Urinary bladder (tissue), 4 donors: Measurements from ENCODE around the gene RGS6. TPM values are rescaled to one million over a fixed set of nuclear protein-coding genes. Genes with fewer than 3 reads are reported as not detected.

ENCODE experiments used
- DNase-seq: peaks from one replicate; pipeline ENCODE4 v3.0.0-alpha.2; 2015; ENCODE audit errors: extremely low spot score
- H3K27ac ChIP-seq: one replicate; pipeline ENCODE4 v1.5.1; 2013; ENCODE audit warnings: low read depth, mild to moderate bottlenecking, moderate library complexity
- H3K36me3 ChIP-seq: one replicate; pipeline ENCODE4 v1.6.1; 2013; ENCODE audit warnings: mild to moderate bottlenecking, moderate library complexity; ENCODE audit not compliant: insufficient read depth
- H3K4me1 ChIP-seq: one replicate; pipeline ENCODE4 v1.6.1; 2013; ENCODE audit warnings: mild to moderate bottlenecking, moderate library complexity; ENCODE audit not compliant: insufficient read depth
- H3K4me3 ChIP-seq: one replicate; pipeline ENCODE4 v1.5.1; 2013; ENCODE audit warnings: low read depth, low read length
- WGBS: extraction: QIAGEN DNeasy Blood & Tissue Kit; methylation state at CpG from one replicate; pipeline ENCODE4 v1.1.7; 2013; 5-methylcytosine and 5-hydroxymethylcytosine counted together
- polyA plus RNA-seq: library from polyadenylated mRNA; stranded (reverse); fragments of 200-250 nt; gene quantifications from one replicate; pipeline ENCODE4 v1.2.3, GENCODE V29; 2013
- total RNA-seq: library from RNA; depleted of rRNA; stranded (reverse); fragments of >200 nt; gene quantifications from one replicate; pipeline ENCODE4 v1.2.3, GENCODE V29; 2014
- donor health status: healthy with polysubstance abuse.
- donor health status: healthy.

Gene RGS6
- total and polyA plus RNA-seq, 2 donors = 0.65 to 3.3 TPM

DNA sequence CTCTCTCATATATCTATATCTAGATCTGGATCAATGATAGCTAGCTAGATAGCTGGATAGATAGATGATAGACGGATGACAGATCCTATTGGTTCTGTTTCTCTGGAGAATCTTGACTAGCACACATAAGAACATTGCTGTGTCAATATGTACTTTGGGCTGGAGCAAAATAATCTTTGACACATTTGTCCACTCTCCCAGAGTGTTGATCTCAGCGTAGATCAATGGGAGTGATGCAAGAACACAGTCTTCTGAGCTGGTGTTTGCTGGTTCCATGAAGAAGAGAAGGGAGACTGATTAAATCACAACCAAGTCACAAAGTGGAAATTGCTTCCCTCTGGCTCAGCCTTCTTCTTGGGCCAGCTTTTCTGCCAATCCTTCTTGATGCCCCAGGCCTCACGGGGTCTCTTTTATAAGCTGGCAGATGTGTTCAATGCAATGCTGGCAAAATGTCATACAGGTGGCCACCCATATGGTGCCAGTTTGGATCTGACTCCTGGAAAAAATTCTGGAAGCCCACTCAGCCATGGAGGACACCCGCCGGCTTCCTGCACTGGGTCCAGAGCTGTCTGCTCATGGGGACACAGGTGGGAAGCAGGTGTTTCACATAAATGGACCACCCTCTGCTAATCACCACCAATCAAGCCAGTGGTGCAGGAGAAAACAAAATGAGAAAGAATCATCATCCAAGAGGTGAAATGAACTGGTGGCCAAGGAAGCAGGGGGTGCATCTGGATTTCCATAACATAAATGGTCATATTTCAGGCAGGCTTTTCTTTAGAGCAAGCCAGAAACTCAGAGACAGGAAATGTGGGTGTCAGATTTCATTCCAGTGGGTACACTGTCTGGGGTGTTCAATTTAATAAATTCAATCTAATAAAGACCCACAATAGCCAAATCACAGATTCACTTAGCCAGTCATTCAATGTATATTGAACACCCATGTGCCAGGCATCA, 651.4 kb downstream of the RGS6 start:
- WGBS = 94% methylated on average over 5 of the region's 5 CpGs
- no peak for DNase-seq
- no peak overlapping the region for H3K4me3 ChIP-seq
- no peaks in the 10 kb centered on the region for H3K4me1 ChIP-seq
- H3K27ac ChIP-seq = no peak overlapping the region
- H3K36me3 ChIP-seq = no peaks in the 10 kb centered on the region

DNA sequence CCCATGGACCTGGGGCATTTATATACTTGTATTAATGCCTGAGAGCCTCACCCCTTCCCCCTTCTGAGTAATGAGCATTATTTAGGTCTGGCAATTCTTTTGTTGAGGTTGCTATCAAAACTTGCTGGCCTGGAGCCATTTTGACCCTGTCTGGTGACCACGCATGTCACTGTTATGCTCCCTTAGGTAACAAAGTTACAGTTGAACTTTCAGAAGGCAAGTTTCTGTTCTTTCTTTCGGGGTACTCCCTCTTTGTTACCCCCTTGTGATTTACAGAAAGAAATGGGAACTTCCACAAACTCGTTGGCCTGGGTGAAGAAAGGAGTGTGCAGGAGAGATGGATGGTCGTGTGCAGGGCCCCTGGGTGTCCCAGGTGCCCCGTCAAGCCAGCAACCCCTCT, 656.3 kb downstream of the RGS6 start:
- Histone ChIP-seq H3K36me3 (no peaks in the 10 kb centered on the region), H3K4me3 (no peak overlapping the region), H3K4me1 (no peaks in the 10 kb centered on the region), H3K27ac (no peak overlapping the region)
- DNase-seq = no peak
- 79% methylated on average over 5 of the region's 5 CpGs for WGBS

DNA sequence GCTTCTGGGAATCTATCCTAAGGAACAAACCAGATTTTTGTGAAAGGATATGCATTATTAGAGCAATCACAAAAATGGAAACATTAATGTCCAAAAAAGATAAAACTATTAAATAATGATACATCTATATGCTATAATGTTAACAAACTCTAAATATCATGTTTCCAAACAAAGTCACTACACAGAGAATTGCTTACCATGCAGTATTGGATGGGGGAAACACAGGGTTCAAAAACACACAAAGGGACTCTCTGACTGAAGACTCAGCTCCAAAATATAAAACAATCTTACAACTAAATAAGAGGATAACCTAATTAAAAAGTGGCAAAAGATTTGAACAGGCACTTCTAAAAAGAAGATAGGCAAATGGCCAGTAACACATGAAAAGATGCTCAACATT, 657.4 kb downstream of the RGS6 start:
- Histone ChIP-seq H3K4me3 (no peak overlapping the region), H3K36me3 (no peaks in the 10 kb centered on the region)
- no peak for DNase-seq

DNA sequence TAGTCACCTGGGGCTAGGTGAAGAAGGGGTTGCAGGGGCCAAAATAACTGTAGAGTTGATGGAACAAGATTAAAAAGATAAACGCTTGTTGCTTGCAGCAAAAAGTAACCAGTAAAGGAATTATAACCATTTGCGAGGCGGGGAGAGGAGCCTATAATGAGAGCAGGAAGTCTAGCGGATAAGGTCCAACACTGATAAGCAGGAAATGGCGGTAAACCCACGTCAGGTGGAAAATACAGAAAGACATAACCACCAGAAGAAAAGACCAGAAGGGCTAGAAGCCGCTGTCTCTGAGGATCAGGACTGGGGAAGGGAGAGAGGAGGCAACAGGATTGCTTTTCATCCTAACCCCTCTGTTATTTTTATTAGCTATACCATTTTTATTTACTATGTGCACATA, 658.3 kb downstream of the RGS6 start:
- 42% methylated on average over 7 of the region's 7 CpGs for WGBS
- H3K4me1 ChIP-seq = no peaks in the 10 kb centered on the region
- DNase-seq = no peak
- no peak overlapping the region for H3K27ac ChIP-seq
- no peak overlapping the region for H3K4me3 ChIP-seq
- no peaks in the 10 kb centered on the region for H3K36me3 ChIP-seq

More for the DNA sequence above, 657.4 kb downstream of the RGS6 start:
- no peak overlapping the region for H3K27ac ChIP-seq
- H3K4me1 ChIP-seq = no peaks in the 10 kb centered on the region

DNA sequence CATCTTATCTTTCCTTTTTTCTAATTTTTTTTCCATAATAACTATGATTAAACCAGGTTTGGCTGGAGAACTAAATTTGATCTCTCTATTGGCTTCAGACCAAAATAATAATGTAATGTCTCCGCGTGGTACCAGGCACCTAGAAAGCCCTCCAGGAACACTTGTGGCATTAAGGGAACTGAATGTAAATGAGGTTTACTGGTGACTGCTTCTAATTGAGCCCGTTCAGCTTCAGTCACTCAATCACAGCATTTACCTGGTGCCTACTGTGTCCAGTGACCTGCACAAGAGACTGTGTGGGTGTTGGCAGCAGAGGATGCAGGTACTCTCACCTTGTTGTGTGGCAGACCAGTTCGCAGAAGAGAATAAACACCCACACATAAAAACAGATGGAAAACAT, 659.2 kb downstream of the RGS6 start:
- Histone ChIP-seq H3K4me3 (no peak overlapping the region), H3K4me1 (no peaks in the 10 kb centered on the region), H3K36me3 (no peaks in the 10 kb centered on the region), H3K27ac (no peak overlapping the region)
- WGBS = 87% methylated on average over 4 of the region's 4 CpGs
- no peak for DNase-seq

DNA sequence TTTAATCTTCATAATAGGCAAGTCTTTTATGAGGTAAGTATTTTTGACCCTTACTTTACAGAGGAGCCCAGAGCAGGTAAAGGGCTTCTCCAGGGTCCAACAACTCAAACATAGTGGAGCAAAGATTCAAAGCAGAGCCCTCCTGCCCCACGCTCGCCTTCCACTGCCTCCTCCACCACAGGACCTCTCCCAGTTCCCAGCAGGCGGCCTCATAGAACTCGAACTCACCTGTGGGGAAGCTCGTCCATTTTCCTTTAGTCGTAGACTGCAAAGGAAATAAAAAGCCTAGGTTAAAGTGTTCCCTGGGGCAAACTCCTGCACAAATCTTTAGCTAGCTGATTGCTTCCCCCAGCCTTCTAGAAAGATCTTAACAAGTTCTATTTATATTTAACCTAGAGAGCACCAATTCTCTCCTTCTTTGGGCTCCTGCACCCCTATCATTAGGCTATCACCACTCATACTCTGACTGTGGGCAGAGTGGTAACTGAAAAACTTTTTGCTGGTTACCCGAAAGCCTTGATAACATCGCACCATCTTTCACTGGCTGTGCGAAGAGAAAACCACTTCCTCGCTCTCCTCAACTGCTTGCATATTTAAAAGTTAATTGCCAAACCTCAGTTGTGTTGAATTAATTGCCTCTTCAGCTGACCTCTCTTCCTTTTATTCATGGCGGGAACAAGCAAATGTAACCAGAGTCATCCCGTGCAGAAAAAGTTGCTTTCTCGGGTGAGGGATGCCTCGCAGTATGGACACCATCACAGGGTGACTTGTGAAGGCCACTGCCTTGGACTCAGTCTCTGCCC, 662.1 kb downstream of the RGS6 start:
- no peaks in the 10 kb centered on the region for H3K36me3 ChIP-seq
- H3K27ac ChIP-seq = no peak overlapping the region
- H3K4me3 ChIP-seq = no peak overlapping the region
- DNase-seq = no peak
- WGBS = 82% methylated on average over 14 of the region's 14 CpGs
- H3K4me1 ChIP-seq = no peaks in the 10 kb centered on the region

DNA sequence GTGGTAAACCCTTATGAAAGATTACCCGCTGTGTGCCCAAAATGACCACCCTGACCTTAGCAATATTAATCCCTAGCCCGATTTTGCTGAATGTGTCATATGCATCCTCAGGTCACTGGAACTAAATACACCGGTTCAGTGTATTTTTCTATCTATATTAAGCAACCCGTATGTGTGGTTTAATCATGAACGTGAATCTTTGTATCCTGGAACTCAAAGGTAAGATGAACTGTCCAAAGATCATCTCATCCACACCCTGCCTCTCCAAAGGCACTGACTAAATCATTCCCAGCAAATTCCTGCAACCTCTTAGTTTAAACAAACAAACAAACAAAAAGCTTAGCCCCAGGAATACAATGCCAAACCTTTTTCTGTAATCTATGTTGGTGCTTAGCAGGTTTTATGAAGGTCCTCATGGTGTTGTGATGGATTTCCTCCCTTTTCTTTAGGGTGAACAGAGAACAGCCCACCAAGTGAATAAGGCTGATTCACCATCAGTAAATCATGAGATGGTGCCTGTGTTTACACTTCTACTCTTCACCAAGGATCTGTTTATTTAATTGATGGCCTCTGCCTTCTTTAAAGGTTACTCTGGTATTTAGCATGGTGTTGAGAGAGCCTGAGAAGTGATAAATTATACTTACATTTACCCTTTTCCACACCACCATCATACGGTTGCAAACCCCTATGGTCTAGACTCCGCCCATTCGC, 663.1 kb downstream of the RGS6 start:
- 89% methylated on average over 8 of the region's 8 CpGs for WGBS
- Histone ChIP-seq H3K36me3 (no peaks in the 10 kb centered on the region), H3K27ac (no peak overlapping the region), H3K4me3 (no peak overlapping the region), H3K4me1 (no peaks in the 10 kb centered on the region)
- no peak for DNase-seq

DNA sequence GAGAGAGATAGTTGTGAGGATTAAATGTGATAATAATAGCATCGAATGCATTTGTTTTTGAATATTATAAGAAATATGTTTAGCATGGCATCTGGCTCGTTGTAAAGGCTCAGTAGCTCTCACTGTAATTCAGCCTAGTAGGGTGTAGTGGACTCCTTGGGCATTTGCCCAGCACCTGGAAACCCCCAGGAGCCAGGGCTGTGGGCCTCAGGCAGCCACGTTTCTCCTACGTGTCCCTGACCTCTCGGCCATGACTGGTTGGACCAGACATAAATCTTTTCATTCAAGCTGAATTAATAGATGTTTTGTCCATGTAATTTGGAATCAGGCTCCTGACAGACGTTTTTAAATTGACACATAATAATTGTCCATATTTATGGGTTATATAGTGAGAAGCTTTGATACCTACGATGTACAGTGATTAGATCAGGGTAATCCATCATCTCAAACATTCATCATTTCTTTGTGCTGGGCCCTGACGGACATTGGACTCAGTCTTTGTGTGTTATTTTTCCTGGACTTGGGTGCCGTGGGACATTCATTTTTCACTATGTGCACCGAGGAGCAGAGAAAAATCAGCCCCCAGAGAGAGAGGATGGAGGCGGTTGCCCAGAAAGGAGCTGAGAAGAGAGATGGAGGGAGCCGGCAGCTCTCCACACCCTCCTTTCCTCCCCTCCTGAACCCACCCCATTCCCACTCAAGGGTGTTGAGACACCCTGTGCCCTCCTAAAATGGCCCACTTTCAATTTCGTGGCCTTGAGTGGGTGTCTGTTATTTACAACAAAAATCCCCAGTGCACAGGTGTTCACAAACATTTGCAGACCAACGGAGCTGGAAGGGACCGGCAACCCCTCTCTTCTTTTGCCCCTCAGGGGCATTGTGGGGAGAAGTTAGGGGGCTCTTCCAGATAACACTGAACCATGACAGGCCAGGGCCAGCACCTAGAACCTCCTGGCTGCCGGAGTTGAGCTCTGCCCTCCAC, 665.3 kb downstream of the RGS6 start:
- Histone ChIP-seq H3K4me1 (no peaks in the 10 kb centered on the region), H3K27ac (no peak overlapping the region), H3K36me3 (no peaks in the 10 kb centered on the region), H3K4me3 (no peak overlapping the region)
- 77% methylated on average over 16 of the region's 16 CpGs for WGBS
- DNase-seq = no peak

DNA sequence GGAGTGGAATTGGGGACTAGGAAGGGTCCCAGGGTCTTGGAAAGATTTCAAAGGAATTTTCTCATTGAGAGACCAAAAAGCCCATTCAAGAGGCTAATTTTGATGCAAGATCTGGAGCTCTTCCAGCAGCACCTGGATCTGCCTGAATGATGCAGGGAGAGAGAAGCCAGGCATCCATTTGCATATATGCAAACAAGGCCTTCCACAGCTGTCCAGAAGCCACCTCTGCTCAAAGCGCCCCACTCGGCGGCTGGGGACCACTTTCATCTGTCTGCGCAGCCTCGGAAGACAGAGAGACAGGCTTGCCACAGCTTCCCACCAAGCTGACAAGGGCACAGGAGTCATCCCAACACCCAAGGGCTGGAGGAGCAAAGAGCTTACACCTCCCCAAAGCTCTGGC, 666.1 kb downstream of the RGS6 start:
- DNase-seq = no peak
- Histone ChIP-seq H3K4me3 (no peak overlapping the region), H3K4me1 (no peaks in the 10 kb centered on the region), H3K36me3 (no peaks in the 10 kb centered on the region), H3K27ac (no peak overlapping the region)
- 91% methylated on average over 5 of the region's 5 CpGs for WGBS

DNA sequence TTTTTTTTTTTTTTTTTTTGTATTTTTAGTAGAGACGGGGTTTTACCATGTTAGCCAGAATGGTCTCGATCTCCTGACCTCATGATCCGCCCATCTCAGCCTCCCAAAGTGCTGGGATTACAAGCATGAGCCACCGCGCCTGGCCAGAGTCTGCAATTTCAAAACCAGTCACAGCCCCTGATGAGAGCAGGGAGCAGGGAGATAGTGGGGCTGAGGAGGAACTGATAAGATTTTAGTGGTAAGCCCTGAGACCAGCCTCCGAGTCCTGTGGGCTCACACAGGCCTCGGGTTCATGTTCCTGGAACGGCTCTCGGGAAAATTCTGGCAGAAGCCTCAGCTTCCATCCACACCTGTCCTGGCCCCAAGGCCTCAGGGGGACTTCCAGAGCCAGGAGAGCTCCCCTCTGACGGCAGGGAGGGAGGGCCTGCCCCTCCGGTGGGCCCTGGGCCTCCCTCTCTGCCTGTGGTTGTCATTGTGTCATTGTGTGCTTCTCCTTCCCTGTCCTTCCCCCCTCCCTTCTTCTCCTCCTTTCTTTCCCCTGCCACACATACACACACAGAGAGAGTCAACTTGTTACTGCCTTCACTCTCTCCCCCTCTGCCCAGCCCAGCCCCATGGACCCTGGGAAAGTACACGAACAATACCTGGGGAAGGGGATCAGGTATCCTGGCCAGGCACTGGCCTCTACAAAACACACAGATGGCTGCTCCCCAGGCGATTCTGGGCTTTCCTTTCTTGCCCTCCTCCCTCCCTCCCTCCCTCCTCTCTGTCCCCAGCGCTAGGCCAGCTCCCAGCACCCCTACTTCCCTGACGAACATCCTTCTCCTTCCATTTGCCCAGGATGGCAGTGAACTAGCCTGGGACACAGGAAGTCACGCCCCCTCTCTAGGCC, 667.6 kb downstream of the RGS6 start:
- DNase-seq = no peak
- Histone ChIP-seq H3K4me3 (no peak overlapping the region), H3K4me1 (no peaks in the 10 kb centered on the region), H3K27ac (no peak overlapping the region), H3K36me3 (no peaks in the 10 kb centered on the region)
- WGBS = 63% methylated on average over 16 of the region's 16 CpGs

DNA sequence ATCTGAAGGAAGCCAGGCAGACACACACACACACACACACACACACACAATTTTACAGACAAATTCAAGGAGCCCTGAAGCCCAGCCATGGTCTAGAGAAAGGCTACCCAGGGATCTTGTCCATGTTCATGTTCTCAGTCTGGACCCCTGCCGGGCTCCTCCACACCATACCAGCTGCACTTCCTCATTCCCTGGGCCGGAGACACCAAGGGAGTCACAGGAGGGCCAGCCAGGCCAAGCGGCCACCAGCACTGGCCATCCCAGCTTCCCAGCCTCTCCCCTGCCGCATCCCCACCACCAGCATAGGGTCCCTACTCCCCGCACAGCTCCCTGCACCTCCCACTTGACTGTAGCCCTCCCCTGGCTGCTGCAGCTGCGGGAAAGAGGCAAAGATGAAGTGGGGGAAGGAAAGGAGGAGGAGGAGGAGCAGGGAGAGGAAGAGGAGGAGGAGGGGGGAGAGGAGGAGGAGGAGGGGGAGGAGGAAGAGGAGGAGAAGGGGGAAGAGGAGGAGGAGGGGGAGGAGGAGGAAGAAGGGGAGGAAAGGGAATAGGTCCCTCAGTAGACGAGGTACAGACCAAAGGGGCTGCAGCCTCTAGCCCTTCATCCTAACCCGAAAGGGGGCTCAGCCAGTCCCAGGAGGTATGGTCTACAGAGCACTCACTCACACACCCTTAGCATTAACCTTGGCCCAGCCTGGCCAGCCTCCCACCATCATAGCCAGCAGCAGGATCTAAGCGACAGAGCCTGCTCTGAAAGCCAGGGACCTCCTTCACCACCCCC, 668.5 kb downstream of the RGS6 start:
- DNase-seq = no peak
- no peak overlapping the region for H3K4me3 ChIP-seq
- H3K4me1 ChIP-seq = no peaks in the 10 kb centered on the region
- 61% methylated on average over 9 of the region's 9 CpGs for WGBS
- no peak overlapping the region for H3K27ac ChIP-seq
- no peaks in the 10 kb centered on the region for H3K36me3 ChIP-seq
